Keratinocyte (primary cell): ENCODE data around the gene PARP9. TPM values are rescaled to one million over a fixed set of nuclear protein-coding genes. Genes with fewer than 3 reads are reported as not detected.

Experiments
- DNase-seq: peaks from one replicate; pipeline ENCODE4 v3.0.0-alpha.2; 2011; ENCODE audit warnings: low read depth, missing footprints, low spot score
- FAIRE-seq: peaks from 2 replicates; lab custom pipeline; 2011; peaks lifted over from hg19 to GRCh38; lab: Jason Lieb, UNC
- H2AFZ ChIP-seq: 2 replicates; pipeline ENCODE4 v1.6.0; 2012; ENCODE audit warnings: low read length, control low read depth, inconsistent platforms; ENCODE audit not compliant: control insufficient read depth
- H3K27ac ChIP-seq: 2 replicates; pipeline ENCODE4 v1.5.1; 2011; ENCODE audit warnings: low read length; ENCODE audit not compliant: control insufficient read depth, insufficient read depth
- H3K27me3 ChIP-seq: 3 replicates; pipeline ENCODE4 v1.6.0; 2011; ENCODE audit warnings: low read length; ENCODE audit not compliant: control insufficient read depth, insufficient read depth; ENCODE audit errors: extremely low read depth
- H3K36me3 ChIP-seq, 2 experiments: 2 replicates in 1 of 2; 3 replicates in 1 of 2; pipeline ENCODE4 v1.5.1; 2011; ENCODE audit warnings: low read length in 2 of 2, mild to moderate bottlenecking in 1 of 2; ENCODE audit not compliant: control insufficient read depth in 2 of 2, insufficient read depth in 2 of 2; ENCODE audit errors: extremely low read depth in 1 of 2
- H3K4me1 ChIP-seq: 3 replicates; pipeline ENCODE4 v1.5.1; 2011; ENCODE audit warnings: low read length; ENCODE audit not compliant: control insufficient read depth, insufficient read depth; ENCODE audit errors: extremely low read depth
- H3K4me2 ChIP-seq: 3 replicates; pipeline ENCODE4 v1.6.0; 2011; ENCODE audit warnings: low read depth, low read length; ENCODE audit not compliant: control insufficient read depth, insufficient read depth; ENCODE audit errors: extremely low read depth
- H3K4me3 ChIP-seq, 3 experiments: fragments of 200-600 bp in 1 of 3; sonication (generic) in 1 of 3; 2 replicates in 2 of 3; 3 replicates in 1 of 3; pipeline ENCODE4 v1.5.1; 2011 to 2016; ENCODE audit warnings: low read length in 3 of 3, mild to moderate bottlenecking in 3 of 3, control low read depth in 2 of 3, inconsistent platforms in 1 of 3, low read depth in 1 of 3, mixed read lengths in 1 of 3, mixed run types in 1 of 3, moderate library complexity in 1 of 3; ENCODE audit not compliant: control insufficient read depth in 2 of 3, insufficient read depth in 2 of 3; ENCODE audit errors: extremely low read depth in 1 of 3
- H3K79me2 ChIP-seq: 2 replicates; pipeline ENCODE4 v1.6.0; 2012; ENCODE audit warnings: low read length; ENCODE audit not compliant: control insufficient read depth, insufficient read depth
- H3K9ac ChIP-seq: 3 replicates; pipeline ENCODE4 v1.6.0; 2011; ENCODE audit warnings: low read length; ENCODE audit not compliant: control insufficient read depth, insufficient read depth; ENCODE audit errors: extremely low read depth
- H3K9me1 ChIP-seq: 3 replicates; pipeline ENCODE4 v1.6.0; 2011; ENCODE audit warnings: low read length; ENCODE audit not compliant: control insufficient read depth, insufficient read depth; ENCODE audit errors: extremely low read depth
- H3K9me3 ChIP-seq: 2 replicates; pipeline ENCODE4 v1.5.1; 2012; ENCODE audit warnings: low read depth, low read length; ENCODE audit not compliant: control insufficient read depth
- H4K20me1 ChIP-seq: 3 replicates; pipeline ENCODE4 v1.6.0; 2011; ENCODE audit warnings: low read length; ENCODE audit not compliant: control insufficient read depth, insufficient read depth; ENCODE audit errors: extremely low read depth
- CTCF ChIP-seq, 3 experiments: IDR thresholded peaks in 1 of 3; conservative IDR thresholded peaks in 1 of 3; optimal IDR thresholded peaks in 1 of 3; 2 replicates in 2 of 3; 3 replicates in 1 of 3; pipeline versions ENCODE3 to v1.5.1; 2011; ENCODE audit warnings: low read length in 3 of 3, mild to moderate bottlenecking in 3 of 3, moderate library complexity in 2 of 3, control low read depth in 1 of 3, inconsistent platforms in 1 of 3; ENCODE audit not compliant: insufficient read depth in 2 of 3; ENCODE audit errors: extremely low read depth in 1 of 3
- EZH2 ChIP-seq: IDR thresholded peaks from one replicate; pipeline ENCODE4 v1.6.1; 2012; ENCODE audit warnings: inconsistent platforms, mild to moderate bottlenecking, low read length, moderate library complexity
- dilution Hi-C: fragments of 300-500 bp; cut with MboI; formaldehyde crosslinking; loops from one replicate; pipeline ENCODE4 v1.7.0; 2020; ENCODE audit warnings: low sequenced_read_pairs; ENCODE audit not compliant: extremely low pct_ligation_motif_present
- polyA plus RNA-seq, 5 experiments: library from polyadenylated mRNA; depleted of rRNA in 3 of 5; stranded (reverse) in 3 of 5; stranded (forward) in 1 of 5; unstranded in 1 of 5; fragments of >200 nt; gene quantifications; 1 replicate in 1 of 5; 2 replicates in 3 of 5; 3 replicates in 1 of 5; pipeline versions ENCODE4 v1.2.1 to v1.2.3, GENCODE V29; 2011 to 2012; ENCODE audit warnings: missing spikeins in 2 of 5, low read depth in 1 of 5, low replicate concordance in 1 of 5

Gene PARP9
- polyA plus RNA-seq, 1 donor (not counting 4 experiments of a cell fraction or from before 2014, with no cell fraction given): 70.1 TPM

- no peak for FAIRE-seq
These were observed 40.8 kb downstream of the PARP9 start for GRCh38 chr3:122523317-122523716.

DNA sequence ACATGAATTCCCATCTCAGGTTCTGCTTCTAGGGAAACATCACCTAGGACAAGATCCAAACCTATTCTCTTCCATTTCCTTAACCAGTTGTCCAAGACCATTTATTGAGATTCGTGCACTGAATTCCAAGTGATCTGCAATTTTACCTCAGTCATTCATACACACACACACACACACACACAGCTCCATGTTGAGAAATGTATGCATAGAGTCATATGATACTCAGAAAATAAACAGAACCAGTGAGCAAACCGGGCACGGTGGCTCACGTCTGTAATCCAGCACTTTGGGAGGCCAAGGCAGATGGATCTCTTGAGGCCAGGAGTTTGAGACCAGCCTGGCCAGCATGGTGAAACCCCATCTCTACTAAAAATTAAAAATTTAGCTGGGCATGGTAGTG lies 43.2 kb downstream of the PARP9 start:
- no peaks in the 10 kb centered on the region for H3K27me3 ChIP-seq
- no peaks in the 10 kb centered on the region for H3K36me3 ChIP-seq
- H3K4me1 ChIP-seq: no peaks in the 10 kb centered on the region
- H3K4me3 ChIP-seq: no peak overlapping the region
- DNase-seq (no peak), FAIRE-seq (no peak)
- dilution Hi-C loops: no loop called here
- H3K4me2 ChIP-seq: no peak overlapping the region
- TF ChIP-seq EZH2 (no peak), CTCF (optimal IDR thresholded peaks at IDR 0.05 in 1 of 3, IDR thresholded peaks at IDR 0.05 in 1 of 3, conservative IDR thresholded peaks at IDR 0.05 in 1 of 3; ENCODE audit: extremely low read depth in 1 of 3, insufficient read depth in 2 of 3, low read length in 3 of 3) (no peak)
- H3K79me2 ChIP-seq: no peaks in the 10 kb centered on the region
- no peak overlapping the region for H3K9ac ChIP-seq
- H4K20me1 ChIP-seq: no peaks in the 10 kb centered on the region
- no peaks in the 10 kb centered on the region for H3K9me3 ChIP-seq
- H3K9me1 ChIP-seq: no peaks in the 10 kb centered on the region
- H2AFZ ChIP-seq: no peak overlapping the region
- H3K27ac ChIP-seq: no peak overlapping the region

More at GRCh38 chr3:122523317-122523716, 40.8 kb downstream of the PARP9 start:
- Histone ChIP-seq H3K79me2 (no peaks in the 10 kb centered on the region), H4K20me1 (no peaks in the 10 kb centered on the region), H2AFZ (no peak overlapping the region), H3K27ac (no peak overlapping the region), H3K9me3 (no peaks in the 10 kb centered on the region), H3K36me3 (peaks cover 0 to 4% of the 10 kb centered on the region in 2 experiments), H3K4me3 (no peak overlapping the region), H3K4me2 (no peak overlapping the region), H3K4me1 (no peaks in the 10 kb centered on the region), H3K9ac (no peak overlapping the region), H3K27me3 (no peaks in the 10 kb centered on the region), H3K9me1 (no peaks in the 10 kb centered on the region)
- no peak for DNase-seq
- TF ChIP-seq EZH2: no peak
- TF ChIP-seq CTCF (optimal IDR thresholded peaks at IDR 0.05 in 1 of 3, IDR thresholded peaks at IDR 0.05 in 1 of 3, conservative IDR thresholded peaks at IDR 0.05 in 1 of 3; ENCODE audit: extremely low read depth in 1 of 3, insufficient read depth in 2 of 3, low read length in 3 of 3): no peak
- dilution Hi-C loops: no loop called here
